HepG2 (cell line): ENCODE data around the gene RBM26. TPM values are rescaled to one million over a fixed set of nuclear protein-coding genes. Genes with fewer than 3 reads are reported as not detected.

ENCODE experiments used
- ATAC-seq: fragments of 200-7000 bp; cut with Tn5 transposase; 3 replicates; pipeline ENCODE4 v1.9.1; 2020; ENCODE audit warnings: mild to moderate bottlenecking, moderate library complexity
- BruUV-seq: library from RNA; stranded (reverse); fragments of 400-500 nt; replicated peaks from 2 replicates; lab custom pipeline; 2021; lab: Mats Ljungman, UMichigan
- CTCF ChIA-PET: fragments of 300-600 bp; formaldehyde crosslinking; extraction: SDS; loops from one replicate; lab custom pipeline; 2021; ENCODE audit warnings: low total read pairs, inconsistent platforms, low intra/inter-chr PET ratio; lab: Yijun Ruan, JAX
- POLR2A ChIA-PET: fragments of 350-600 bp; sonication (Branson Sonifier 250); formaldehyde crosslinking; loops from one replicate; lab custom pipeline; 2020; ENCODE audit warnings: antibody characterized with exemption, inconsistent platforms; lab: Yijun Ruan, JAX
- DNase-seq: peaks from one replicate; pipeline ENCODE4 v3.0.0-alpha.2; 2015; ENCODE audit warnings: low spot score
- FAIRE-seq: peaks from 3 replicates; lab custom pipeline; 2011; peaks lifted over from hg19 to GRCh38; lab: Jason Lieb, UNC
- H2AFZ ChIP-seq: one replicate; pipeline ENCODE4 v1.6.1; 2011; ENCODE audit warnings: low read length, inconsistent platforms
- H3K27ac ChIP-seq: fragments of 300-600 bp; 3 replicates; pipeline ENCODE4 v1.8.0; 2011; ENCODE audit warnings: mixed run types, mild to moderate bottlenecking, mixed read lengths, low read length, inconsistent platforms; ENCODE audit not compliant: insufficient read depth; ENCODE audit errors: extremely low read length
- H3K27me3 ChIP-seq, 2 experiments: fragments of 200-600 bp in 1 of 2; 2 replicates in 1 of 2; 3 replicates in 1 of 2; pipeline versions ENCODE4 v1.6.0 to v1.8.0; 2011; ENCODE audit warnings: low read length in 2 of 2, mild to moderate bottlenecking in 2 of 2, moderate library complexity in 2 of 2, inconsistent platforms in 1 of 2; ENCODE audit not compliant: insufficient read depth in 2 of 2, control insufficient read depth in 1 of 2
- H3K36me3 ChIP-seq, 2 experiments: fragments of 200-600 bp in 1 of 2; replicated peaks in 1 of 2; 2 replicates in 1 of 2; 3 replicates in 1 of 2; pipeline versions ENCODE4 v1.5.1 to v1.8.0; 2011; ENCODE audit warnings: low read length in 2 of 2, inconsistent platforms in 1 of 2; ENCODE audit not compliant: insufficient read depth in 2 of 2, control insufficient read depth in 1 of 2
- H3K4me1 ChIP-seq: 2 replicates; pipeline ENCODE4 v1.5.1; 2012; ENCODE audit warnings: low read length, inconsistent platforms; ENCODE audit not compliant: insufficient read depth
- H3K4me2 ChIP-seq: 2 replicates; pipeline ENCODE4 v1.6.0; 2011; ENCODE audit warnings: low read depth, low read length, inconsistent platforms
- H3K4me3 ChIP-seq, 3 experiments: fragments of 200-600 bp in 1 of 3; sonication (generic), shearing (Covaris generic) in 1 of 3; replicated peaks in 1 of 3; 2 replicates each; pipeline ENCODE4 v1.5.1; 2011 to 2016; ENCODE audit warnings: low read length in 3 of 3, inconsistent platforms in 2 of 3, low read depth in 2 of 3, mild to moderate bottlenecking in 2 of 3, control low read depth in 1 of 3, mixed read lengths in 1 of 3; ENCODE audit not compliant: insufficient read depth in 1 of 3
- H3K79me2 ChIP-seq: one replicate; pipeline ENCODE4 v1.6.1; 2011; ENCODE audit warnings: low read length, inconsistent platforms; ENCODE audit not compliant: insufficient read depth
- H3K9ac ChIP-seq: 2 replicates; pipeline ENCODE4 v1.6.0; 2011; ENCODE audit warnings: mild to moderate bottlenecking, low read depth, low read length, inconsistent platforms; ENCODE audit not compliant: insufficient read depth
- H3K9me3 ChIP-seq: 2 replicates; pipeline ENCODE4 v1.5.1; 2012; ENCODE audit warnings: mild to moderate bottlenecking, low read length
- H4K20me1 ChIP-seq: 2 replicates; pipeline ENCODE4 v1.6.0; 2011; ENCODE audit warnings: inconsistent platforms, mild to moderate bottlenecking, low read length, moderate library complexity; ENCODE audit not compliant: insufficient read depth
- HHEX ChIP-seq: IDR thresholded peaks from 2 replicates; pipeline ENCODE4 v1.6.1; 2016; ENCODE audit warnings: control low read depth
- NAIF1 ChIP-seq: sonication (generic); formaldehyde crosslinking; IDR thresholded peaks from 2 replicates; pipeline ENCODE4 v1.5.0; 2020; ENCODE audit warnings: mild to moderate bottlenecking, missing genetic modification reagents, borderline replicate concordance
- NFKBIZ ChIP-seq: IDR thresholded peaks from 2 replicates; pipeline ENCODE4 v1.6.1; 2018; ENCODE audit warnings: missing genetic modification reagents, missing compliant biosample characterization
- NR2F6 ChIP-seq, 2 experiments: IDR thresholded peaks; 2 replicates each; pipeline ENCODE4 v1.6.1; 2016; ENCODE audit warnings: antibody characterized with exemption in 1 of 2, mild to moderate bottlenecking in 1 of 2
- PRMT3 ChIP-seq: sonication (generic); formaldehyde crosslinking; IDR thresholded peaks from 2 replicates; pipeline ENCODE4 v1.8.1; 2022; ENCODE audit warnings: low read depth, mild to moderate bottlenecking, moderate library complexity, missing genetic modification reagents, borderline replicate concordance
- RFX5 ChIP-seq: IDR thresholded peaks from 2 replicates; pipeline ENCODE4 v1.6.1; 2011; ENCODE audit warnings: low read depth, low read length, improper control_type of control experiment
- SYNCRIP ChIP-seq: fragments of 200-400 bp; formaldehyde crosslinking; IDR thresholded peaks from 2 replicates; pipeline ENCODE4 v1.6.1; 2018; ENCODE audit warnings: mild to moderate bottlenecking, low read depth, low read length; ENCODE audit not compliant: insufficient read depth
- ZKSCAN5 ChIP-seq: sonication (generic); formaldehyde crosslinking; IDR thresholded peaks from 2 replicates; pipeline ENCODE4 v1.5.1; 2020; ENCODE audit warnings: mild to moderate bottlenecking, missing genetic modification reagents
- ZNF235 ChIP-seq: sonication (generic); formaldehyde crosslinking; IDR thresholded peaks from 2 replicates; pipeline ENCODE4 v1.8.1; 2023; ENCODE audit warnings: mild to moderate bottlenecking, missing genetic modification reagents, borderline replicate concordance
- ZNF407 ChIP-seq: sonication (generic); formaldehyde crosslinking; IDR thresholded peaks from one replicate; pipeline ENCODE4 v1.5.1; 2020; ENCODE audit warnings: mild to moderate bottlenecking, missing genetic modification reagents; ENCODE audit errors: not compliant biosample characterization
- ZNF564 ChIP-seq: sonication (generic); formaldehyde crosslinking; IDR thresholded peaks from 2 replicates; pipeline ENCODE4 v1.8.1; 2023; ENCODE audit warnings: mild to moderate bottlenecking, missing genetic modification reagents
- WGBS: methylation state at CpG from one replicate; pipeline ENCODE4 v1.1.6; 2017; ENCODE audit warnings: low lambda C conversion rate; 5-methylcytosine and 5-hydroxymethylcytosine counted together
- in situ Hi-C: cut with HindIII; loops from 2 replicates; pipeline ENCODE4 v1.10.0; 2017; ENCODE audit warnings: low pct_unique_long_range_greater_than_20kb; ENCODE audit not compliant: extremely low pct_ligation_motif_present
- intact Hi-C: fragments of 100-400 bp; cut with micrococcal nuclease; formaldehyde crosslinking; loops from one replicate; pipeline ENCODE4 v1.10.0; 2022; ENCODE audit not compliant: unreplicated experiment
- polyA plus RNA-seq, 8 experiments: library from polyadenylated mRNA; depleted of rRNA in 3 of 8; stranded (reverse) in 7 of 8; unstranded in 1 of 8; fragments of >200 nt; fragmentation: Illumina TruSeq in 4 of 8; extraction: Trizol in 4 of 8; gene quantifications; 2 replicates each; pipeline versions ENCODE4 v1.2.1 to v1.2.3, GENCODE V29; 2011 to 2016; ENCODE audit warnings: low read depth in 4 of 8, missing spikeins in 1 of 8, mixed read lengths in 1 of 8; ENCODE audit not compliant: insufficient read depth in 1 of 8
- total RNA-seq, 5 experiments: library from RNA; depleted of rRNA; stranded (reverse); fragments of >200 nt; fragmentation: Illumina TruSeq; extraction: Trizol; gene quantifications; 2 replicates each; pipeline ENCODE4 v1.2.3, GENCODE V29; 2016; ENCODE audit warnings: low read depth in 1 of 5

Gene RBM26
- total and polyA plus RNA-seq, 2 of the 13 experiments (the other 11 are each of a cell fraction or from before 2014, with no cell fraction given), result 19.4 to 34.4 TPM

GRCh38 chr13:79451500-79451962, 45.5 kb upstream of the RBM26 start:
- no peaks in the 10 kb centered on the region for H3K4me1 ChIP-seq
- ATAC-seq (peak; percentile 44; the same call in 1 of the 3 replicates), DNase-seq (no peak), FAIRE-seq (no peak)
- H3K36me3 ChIP-seq, result no peaks in the 10 kb centered on the region
- BruUV-seq, result no TSS peak
- H4K20me1 ChIP-seq, result no peaks in the 10 kb centered on the region
- H3K9ac ChIP-seq, result no peak overlapping the region
- H3K4me2 ChIP-seq, result no peak overlapping the region
- TF ChIP-seq PRMT3 (CRISPR knock-in tag) (no peak), RFX5 (peak; percentile 47; the same call in 1 of the 2 replicates)
- no peak overlapping the region for H2AFZ ChIP-seq
- H3K79me2 ChIP-seq, result no peaks in the 10 kb centered on the region
- ChIA-PET CTCF (no interaction called here), POLR2A (no interaction called here)
- H3K27ac ChIP-seq, result no peak overlapping the region
- no CpG with 5 or more reads among the region's 3 CpGs for WGBS
- intact Hi-C loops, result no loop called here
- in situ Hi-C loops, result no loop called here
- no peaks in the 10 kb centered on the region for H3K27me3 ChIP-seq
- H3K4me3 ChIP-seq, result no peak overlapping the region
- no peaks in the 10 kb centered on the region for H3K9me3 ChIP-seq

- H3K9me3 ChIP-seq, result no peaks in the 10 kb centered on the region
- no peak overlapping the region for H3K4me3 ChIP-seq
- no peak overlapping the region for H3K27ac ChIP-seq
- in situ Hi-C loops, result no loop called here
- CTCF ChIA-PET, result no interaction called here
- POLR2A ChIA-PET, result no interaction called here
- ATAC-seq (no peak), DNase-seq (no peak), FAIRE-seq (no peak)
- no peaks in the 10 kb centered on the region for H3K79me2 ChIP-seq
- no peak overlapping the region for H3K4me2 ChIP-seq
- 97% methylated on average over 4 of the region's 4 CpGs for WGBS
- no peak overlapping the region for H3K9ac ChIP-seq
- H3K36me3 ChIP-seq, result no peaks in the 10 kb centered on the region
- H2AFZ ChIP-seq, result no peak overlapping the region
- BruUV-seq, result no TSS peak
- intact Hi-C loops, result no loop called here
- H3K4me1 ChIP-seq, result no peaks in the 10 kb centered on the region
- no peaks in the 10 kb centered on the region for H4K20me1 ChIP-seq
- H3K27me3 ChIP-seq, result no peaks in the 10 kb centered on the region
- no peak for TF ChIP-seq NFKBIZ
- no peak for TF ChIP-seq ZNF235 (CRISPR knock-in tag)
- TF ChIP-seq NR2F6 (IDR thresholded peaks at IDR 0.05), result no peak
- TF ChIP-seq NR2F6 (CRISPR knock-in tag; IDR thresholded peaks at IDR 0.05), result no peak
- no peak for TF ChIP-seq ZKSCAN5 (CRISPR knock-in tag)
- no peak for TF ChIP-seq SYNCRIP
- no peak for TF ChIP-seq HHEX (CRISPR knock-in tag)
- no peak for TF ChIP-seq ZNF407 (CRISPR knock-in tag)
- TF ChIP-seq ZNF564 (CRISPR knock-in tag), result no peak
- no peak for TF ChIP-seq NAIF1 (CRISPR knock-in tag)
Observed at GRCh38 chr13:79450110-79450509, 44.1 kb upstream of the RBM26 start.
